ENCODE measurements around the gene RYR3.

The RYR3 gene

DNA sequence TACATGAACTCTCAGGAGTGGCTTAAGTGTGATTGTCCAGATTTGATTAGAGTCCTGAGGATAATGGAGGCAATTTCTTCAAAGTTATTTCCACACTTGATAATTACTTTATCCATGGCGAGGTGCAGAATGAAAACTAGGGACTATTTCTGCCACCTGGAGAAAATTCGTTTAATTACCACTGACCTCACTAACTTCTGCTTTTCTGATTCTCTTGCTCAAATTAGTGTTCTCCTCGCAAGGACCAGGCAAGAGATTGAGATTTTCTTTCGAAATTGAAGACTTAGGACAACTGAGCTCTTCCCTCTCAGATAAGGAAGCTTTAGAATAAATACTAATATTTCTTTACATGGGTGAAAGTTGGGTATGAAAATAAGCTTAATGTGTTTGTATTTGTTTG lies 135.2 kb downstream of the RYR3 start (continued):
- TF ChIP-seq, protein P1, sequence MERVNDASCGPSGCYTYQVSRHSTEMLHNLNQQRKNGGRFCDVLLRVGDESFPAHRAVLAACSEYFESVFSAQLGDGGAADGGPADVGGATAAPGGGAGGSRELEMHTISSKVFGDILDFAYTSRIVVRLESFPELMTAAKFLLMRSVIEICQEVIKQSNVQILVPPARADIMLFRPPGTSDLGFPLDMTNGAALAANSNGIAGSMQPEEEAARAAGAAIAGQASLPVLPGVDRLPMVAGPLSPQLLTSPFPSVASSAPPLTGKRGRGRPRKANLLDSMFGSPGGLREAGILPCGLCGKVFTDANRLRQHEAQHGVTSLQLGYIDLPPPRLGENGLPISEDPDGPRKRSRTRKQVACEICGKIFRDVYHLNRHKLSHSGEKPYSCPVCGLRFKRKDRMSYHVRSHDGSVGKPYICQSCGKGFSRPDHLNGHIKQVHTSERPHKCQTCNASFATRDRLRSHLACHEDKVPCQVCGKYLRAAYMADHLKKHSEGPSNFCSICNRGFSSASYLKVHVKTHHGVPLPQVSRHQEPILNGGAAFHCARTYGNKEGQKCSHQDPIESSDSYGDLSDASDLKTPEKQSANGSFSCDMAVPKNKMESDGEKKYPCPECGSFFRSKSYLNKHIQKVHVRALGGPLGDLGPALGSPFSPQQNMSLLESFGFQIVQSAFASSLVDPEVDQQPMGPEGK (tag by site-specific recombination; IDR thresholded peaks at IDR 0.05), result no peak
- TF ChIP-seq ZNF701 (tag by site-specific recombination; IDR thresholded peaks at IDR 0.05), result no peak
- no peak for TF ChIP-seq ZNF416 (tag by site-specific recombination; IDR thresholded peaks at IDR 0.05)
- TF ChIP-seq SALL2 (tag by site-specific recombination; IDR thresholded peaks at IDR 0.05; ENCODE audit: borderline replicate concordance), result no peak
- TF ChIP-seq ZNF548 (tag by site-specific recombination; IDR thresholded peaks at IDR 0.05), result no peak
- TF ChIP-seq ZFP41 (tag by site-specific recombination; IDR thresholded peaks at IDR 0.05; ENCODE audit: borderline replicate concordance), result no peak
- TF ChIP-seq ZNF558 (tag by site-specific recombination; IDR thresholded peaks at IDR 0.05), result no peak

DNA sequence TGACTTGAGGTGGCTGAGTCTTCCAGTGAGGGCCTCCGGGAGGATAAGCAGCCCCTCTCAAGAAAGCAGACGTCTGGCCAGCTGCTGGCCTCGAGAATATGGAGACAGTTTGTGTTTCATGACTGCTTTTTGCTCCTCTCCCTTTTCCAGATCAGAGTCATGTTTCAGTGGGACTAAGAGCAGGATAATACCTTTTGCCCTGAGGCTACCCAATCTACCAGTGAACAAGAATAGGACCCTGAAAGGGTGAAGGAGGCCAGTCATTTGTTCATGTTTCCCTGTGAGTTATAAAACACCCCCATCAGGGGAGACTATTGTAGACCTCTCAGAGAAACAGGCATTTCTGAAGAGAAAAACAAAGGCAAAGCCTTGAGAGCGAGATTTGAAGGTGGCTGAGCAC lies 137.4 kb downstream of the RYR3 start:
- Histone ChIP-seq H3K27ac (ENCODE audit: extremely low read depth, low read depth, low read length) (no peak overlapping the region), H3K4me3 (ENCODE audit: low read depth, low read length) (no peak overlapping the region), H3K9me3 (ENCODE audit: control insufficient read depth, insufficient read depth, low read depth, low read length) (no peaks in the 10 kb centered on the region), H3K36me3 (ENCODE audit: control insufficient read depth in 2 of 2, insufficient read depth in 1 of 2, low read length in 2 of 2) (no peaks in the 10 kb centered on the region), H3K4me1 (ENCODE audit: control insufficient read depth, insufficient read depth, low read length) (no peaks in the 10 kb centered on the region; the same call in 1 of the 2 replicates)
- CTCF ChIA-PET, result interaction anchor here (0.7 kb wide), 1 partner anchor 265 kb away, joined by 3 read pairs; no protein-coding TSS in a partner anchor
- POLR2A ChIA-PET, result no interaction called here
- TF ChIP-seq ZFHX2 (tag by site-specific recombination; conservative IDR thresholded peaks at IDR 0.05) (no peak), ZNF223 (tag by site-specific recombination; IDR thresholded peaks at IDR 0.05) (no peak), ZNF624 (tag by site-specific recombination; IDR thresholded peaks at IDR 0.05) (no peak), PRDM1 (tag by site-specific recombination; IDR thresholded peaks at IDR 0.05) (no peak), ZNF10 (tag by site-specific recombination; IDR thresholded peaks at IDR 0.05) (no peak), ZNF600 (tag by site-specific recombination; IDR thresholded peaks at IDR 0.05) (no peak), ZNF585B (tag by site-specific recombination; IDR thresholded peaks at IDR 0.05) (no peak), ZNF335 (tag by site-specific recombination; conservative IDR thresholded peaks at IDR 0.05) (no peak), ZNF175 (tag by site-specific recombination; IDR thresholded peaks at IDR 0.05) (no peak), ZNF311 (tag by site-specific recombination; IDR thresholded peaks at IDR 0.05; ENCODE audit: borderline replicate concordance) (no peak), ZBTB21 (tag by site-specific recombination; IDR thresholded peaks at IDR 0.05) (no peak)
- TF ChIP-seq, protein P2, sequence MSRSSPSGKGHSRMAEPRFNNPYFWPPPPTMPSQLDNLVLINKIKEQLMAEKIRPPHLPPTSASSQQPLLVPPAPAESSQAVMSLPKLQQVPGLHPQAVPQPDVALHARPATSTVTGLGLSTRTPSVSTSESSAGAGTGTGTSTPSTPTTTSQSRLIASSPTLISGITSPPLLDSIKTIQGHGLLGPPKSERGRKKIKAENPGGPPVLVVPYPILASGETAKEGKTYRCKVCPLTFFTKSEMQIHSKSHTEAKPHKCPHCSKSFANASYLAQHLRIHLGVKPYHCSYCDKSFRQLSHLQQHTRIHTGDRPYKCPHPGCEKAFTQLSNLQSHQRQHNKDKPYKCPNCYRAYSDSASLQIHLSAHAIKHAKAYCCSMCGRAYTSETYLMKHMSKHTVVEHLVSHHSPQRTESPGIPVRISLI (tag by site-specific recombination; IDR thresholded peaks at IDR 0.05), result no peak
- TF ChIP-seq, protein P3, sequence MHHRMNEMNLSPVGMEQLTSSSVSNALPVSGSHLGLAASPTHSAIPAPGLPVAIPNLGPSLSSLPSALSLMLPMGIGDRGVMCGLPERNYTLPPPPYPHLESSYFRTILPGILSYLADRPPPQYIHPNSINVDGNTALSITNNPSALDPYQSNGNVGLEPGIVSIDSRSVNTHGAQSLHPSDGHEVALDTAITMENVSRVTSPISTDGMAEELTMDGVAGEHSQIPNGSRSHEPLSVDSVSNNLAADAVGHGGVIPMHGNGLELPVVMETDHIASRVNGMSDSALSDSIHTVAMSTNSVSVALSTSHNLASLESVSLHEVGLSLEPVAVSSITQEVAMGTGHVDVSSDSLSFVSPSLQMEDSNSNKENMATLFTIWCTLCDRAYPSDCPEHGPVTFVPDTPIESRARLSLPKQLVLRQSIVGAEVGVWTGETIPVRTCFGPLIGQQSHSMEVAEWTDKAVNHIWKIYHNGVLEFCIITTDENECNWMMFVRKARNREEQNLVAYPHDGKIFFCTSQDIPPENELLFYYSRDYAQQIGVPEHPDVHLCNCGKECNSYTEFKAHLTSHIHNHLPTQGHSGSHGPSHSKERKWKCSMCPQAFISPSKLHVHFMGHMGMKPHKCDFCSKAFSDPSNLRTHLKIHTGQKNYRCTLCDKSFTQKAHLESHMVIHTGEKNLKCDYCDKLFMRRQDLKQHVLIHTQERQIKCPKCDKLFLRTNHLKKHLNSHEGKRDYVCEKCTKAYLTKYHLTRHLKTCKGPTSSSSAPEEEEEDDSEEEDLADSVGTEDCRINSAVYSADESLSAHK (tag by site-specific recombination; IDR thresholded peaks at IDR 0.05), result no peak
- TF ChIP-seq, protein P4, sequence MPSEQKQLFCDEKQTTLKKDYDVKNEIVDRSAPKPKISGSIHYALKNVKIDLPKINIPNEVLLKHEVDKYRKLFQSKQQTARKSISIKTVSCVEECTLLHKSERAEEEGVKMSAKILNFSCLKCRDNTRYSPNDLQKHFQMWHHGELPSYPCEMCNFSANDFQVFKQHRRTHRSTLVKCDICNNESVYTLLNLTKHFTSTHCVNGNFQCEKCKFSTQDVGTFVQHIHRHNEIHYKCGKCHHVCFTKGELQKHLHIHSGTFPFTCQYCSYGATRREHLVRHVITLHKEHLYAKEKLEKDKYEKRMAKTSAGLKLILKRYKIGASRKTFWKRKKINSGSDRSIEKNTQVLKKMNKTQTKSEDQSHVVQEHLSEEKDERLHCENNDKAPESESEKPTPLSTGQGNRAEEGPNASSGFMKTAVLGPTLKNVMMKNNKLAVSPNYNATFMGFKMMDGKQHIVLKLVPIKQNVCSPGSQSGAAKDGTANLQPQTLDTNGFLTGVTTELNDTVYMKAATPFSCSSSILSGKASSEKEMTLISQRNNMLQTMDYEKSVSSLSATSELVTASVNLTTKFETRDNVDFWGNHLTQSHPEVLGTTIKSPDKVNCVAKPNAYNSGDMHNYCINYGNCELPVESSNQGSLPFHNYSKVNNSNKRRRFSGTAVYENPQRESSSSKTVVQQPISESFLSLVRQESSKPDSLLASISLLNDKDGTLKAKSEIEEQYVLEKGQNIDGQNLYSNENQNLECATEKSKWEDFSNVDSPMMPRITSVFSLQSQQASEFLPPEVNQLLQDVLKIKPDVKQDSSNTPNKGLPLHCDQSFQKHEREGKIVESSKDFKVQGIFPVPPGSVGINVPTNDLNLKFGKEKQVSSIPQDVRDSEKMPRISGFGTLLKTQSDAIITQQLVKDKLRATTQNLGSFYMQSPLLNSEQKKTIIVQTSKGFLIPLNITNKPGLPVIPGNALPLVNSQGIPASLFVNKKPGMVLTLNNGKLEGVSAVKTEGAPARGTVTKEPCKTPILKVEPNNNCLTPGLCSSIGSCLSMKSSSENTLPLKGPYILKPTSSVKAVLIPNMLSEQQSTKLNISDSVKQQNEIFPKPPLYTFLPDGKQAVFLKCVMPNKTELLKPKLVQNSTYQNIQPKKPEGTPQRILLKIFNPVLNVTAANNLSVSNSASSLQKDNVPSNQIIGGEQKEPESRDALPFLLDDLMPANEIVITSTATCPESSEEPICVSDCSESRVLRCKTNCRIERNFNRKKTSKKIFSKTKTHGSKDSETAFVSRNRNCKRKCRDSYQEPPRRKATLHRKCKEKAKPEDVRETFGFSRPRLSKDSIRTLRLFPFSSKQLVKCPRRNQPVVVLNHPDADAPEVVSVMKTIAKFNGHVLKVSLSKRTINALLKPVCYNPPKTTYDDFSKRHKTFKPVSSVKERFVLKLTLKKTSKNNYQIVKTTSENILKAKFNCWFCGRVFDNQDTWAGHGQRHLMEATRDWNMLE (tag by site-specific recombination; conservative IDR thresholded peaks at IDR 0.05; ENCODE audit: low read depth), result no peak

Data from HEK293 (cell line).